PC-9 (cell line): Measurements from ENCODE around the gene SPR.
A peak's percentile ranks its signal among the peaks of the same experiment; 100 is the strongest.

Source experiments
- CTCF ChIP-seq: fragments of 200-600 bp; sonication (generic); conservative IDR thresholded peaks from 2 replicates; pipeline ENCODE4 v1.6.1; 2017; ENCODE audit warnings: mixed run types, antibody characterized with exemption, mild to moderate bottlenecking, moderate library complexity
- EZH2 ChIP-seq: fragments of 200-600 bp; sonication (generic); IDR thresholded peaks from 2 replicates; pipeline ENCODE4 v1.8.0; 2017; ENCODE audit warnings: antibody characterized with exemption, low read depth

GRCh38 chr2:72862239-72862988 lies 24.8 kb upstream of the SPR start:
- TF ChIP-seq EZH2 (no peak), CTCF (peak; percentile 97)
